Esophagus muscularis mucosa (tissue), 3 donors: ENCODE results near the gene PRSS38.

Experiments
- POLR2AphosphoS5 ChIP-seq, 2 donors: sonication (generic); formaldehyde crosslinking; IDR thresholded peaks; one replicate each; pipeline ENCODE4 v1.6.1; 2017; ENCODE audit warnings: antibody characterized with exemption in 2 of 2
- TF ChIP-seq, protein P1 (sequence below), 3 experiments: fragments of 200-600 bp in 2 of 3; fragments of 450-650 bp in 1 of 3; sonication (generic) in 2 of 3; IDR thresholded peaks; one replicate each; pipeline ENCODE4 v1.5.1; 2017 to 2019; ENCODE audit warnings: antibody characterized with exemption in 3 of 3, mild to moderate bottlenecking in 2 of 3, moderate library complexity in 1 of 3

DNA sequence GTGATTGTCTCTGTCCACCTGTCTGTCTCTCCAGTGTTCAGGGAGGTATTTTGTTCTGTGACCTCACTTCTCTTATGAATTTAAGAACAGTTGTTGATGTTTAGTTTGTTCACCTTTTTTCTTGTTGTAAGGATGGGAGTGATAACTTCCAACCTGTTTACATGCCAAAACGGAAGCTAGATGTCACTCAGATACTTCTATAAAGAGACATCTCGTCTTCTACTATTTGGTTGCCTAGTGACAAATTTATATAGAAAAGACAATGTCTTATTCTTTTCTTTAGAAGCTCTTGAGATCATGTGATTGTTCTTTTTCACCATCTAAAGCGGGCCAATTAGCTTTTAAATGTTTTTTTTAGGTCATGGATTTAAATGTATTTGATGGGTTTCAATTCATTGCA, 33.8 kb downstream of the PRSS38 start:
- TF ChIP-seq, protein P1, sequence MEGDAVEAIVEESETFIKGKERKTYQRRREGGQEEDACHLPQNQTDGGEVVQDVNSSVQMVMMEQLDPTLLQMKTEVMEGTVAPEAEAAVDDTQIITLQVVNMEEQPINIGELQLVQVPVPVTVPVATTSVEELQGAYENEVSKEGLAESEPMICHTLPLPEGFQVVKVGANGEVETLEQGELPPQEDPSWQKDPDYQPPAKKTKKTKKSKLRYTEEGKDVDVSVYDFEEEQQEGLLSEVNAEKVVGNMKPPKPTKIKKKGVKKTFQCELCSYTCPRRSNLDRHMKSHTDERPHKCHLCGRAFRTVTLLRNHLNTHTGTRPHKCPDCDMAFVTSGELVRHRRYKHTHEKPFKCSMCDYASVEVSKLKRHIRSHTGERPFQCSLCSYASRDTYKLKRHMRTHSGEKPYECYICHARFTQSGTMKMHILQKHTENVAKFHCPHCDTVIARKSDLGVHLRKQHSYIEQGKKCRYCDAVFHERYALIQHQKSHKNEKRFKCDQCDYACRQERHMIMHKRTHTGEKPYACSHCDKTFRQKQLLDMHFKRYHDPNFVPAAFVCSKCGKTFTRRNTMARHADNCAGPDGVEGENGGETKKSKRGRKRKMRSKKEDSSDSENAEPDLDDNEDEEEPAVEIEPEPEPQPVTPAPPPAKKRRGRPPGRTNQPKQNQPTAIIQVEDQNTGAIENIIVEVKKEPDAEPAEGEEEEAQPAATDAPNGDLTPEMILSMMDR (IDR thresholded peaks at IDR 0.05), result no peak
- TF ChIP-seq POLR2AphosphoS5 (IDR thresholded peaks at IDR 0.05), result no peak
